HEK293 (cell line): ENCODE data around the gene TMEM259.

Experiments
- CTCF ChIA-PET: fragments of 350-600 bp; formaldehyde crosslinking; extraction: SDS; loops from one replicate; lab custom pipeline; 2021; ENCODE audit warnings: antibody characterized with exemption; lab: Yijun Ruan, JAX
- POLR2A ChIA-PET: fragments of 300-600 bp; formaldehyde crosslinking; extraction: SDS; loops from one replicate; lab custom pipeline; 2020; ENCODE audit warnings: antibody characterized with exemption, inconsistent platforms; lab: Yijun Ruan, JAX
- H3K27ac ChIP-seq: fragments of 200-500 bp; sonication (Bioruptor generic); 2 replicates; pipeline ENCODE4 v1.5.1; 2014; ENCODE audit warnings: low read depth, low read length, control low read depth, inconsistent platforms; ENCODE audit errors: extremely low read depth
- H3K36me3 ChIP-seq, 2 experiments: fragments of 200-500 bp in 1 of 2; sonication (Bioruptor generic) in 1 of 2; 1 replicate in 1 of 2; 2 replicates in 1 of 2; pipeline ENCODE4 v1.5.1; 2014 to 2017; ENCODE audit warnings: inconsistent platforms in 2 of 2, low read length in 2 of 2; ENCODE audit not compliant: control insufficient read depth in 2 of 2, insufficient read depth in 1 of 2
- H3K4me1 ChIP-seq: fragments of 200-500 bp; sonication (Bioruptor generic); 2 replicates; pipeline ENCODE4 v1.5.1; 2014; ENCODE audit warnings: mild to moderate bottlenecking, low read length, inconsistent platforms; ENCODE audit not compliant: control insufficient read depth, insufficient read depth
- H3K4me3 ChIP-seq: 2 replicates; pipeline ENCODE4 v1.5.1; 2011; ENCODE audit warnings: low read depth, mild to moderate bottlenecking, control low read depth, low read length, moderate library complexity
- H3K9me3 ChIP-seq: fragments of 200-500 bp; sonication (Bioruptor generic); 2 replicates; pipeline ENCODE4 v1.5.1; 2014; ENCODE audit warnings: low read depth, low read length, inconsistent platforms; ENCODE audit not compliant: control insufficient read depth, insufficient read depth
- KLF16 ChIP-seq: fragments of 450-650 bp; formaldehyde crosslinking; IDR thresholded peaks from 2 replicates; pipeline ENCODE4 v1.5.1; 2017; ENCODE audit warnings: missing biosample characterization, missing genetic modification characterization
- KLF7 ChIP-seq: fragments of 450-650 bp; formaldehyde crosslinking; IDR thresholded peaks from 2 replicates; pipeline ENCODE4 v1.5.1; 2016; ENCODE audit warnings: missing biosample characterization, missing genetic modification characterization, borderline replicate concordance
- KLF8 ChIP-seq: fragments of 450-650 bp; formaldehyde crosslinking; IDR thresholded peaks from 2 replicates; pipeline ENCODE4 v1.5.1; 2016; ENCODE audit warnings: missing biosample characterization, missing genetic modification characterization
- SALL2 ChIP-seq: fragments of 450-650 bp; formaldehyde crosslinking; IDR thresholded peaks from 2 replicates; pipeline ENCODE4 v1.5.0; 2017; ENCODE audit warnings: missing biosample characterization, mild to moderate bottlenecking, missing genetic modification characterization, borderline replicate concordance
- SCRT1 ChIP-seq: fragments of 450-650 bp; formaldehyde crosslinking; IDR thresholded peaks from 2 replicates; pipeline ENCODE4 v1.5.1; 2016; ENCODE audit warnings: missing biosample characterization, missing genetic modification characterization, borderline replicate concordance
- SCRT2 ChIP-seq: fragments of 450-650 bp; formaldehyde crosslinking; IDR thresholded peaks from 2 replicates; pipeline ENCODE4 v1.5.1; 2016; ENCODE audit warnings: missing biosample characterization, missing genetic modification characterization
- ZBTB17 ChIP-seq: fragments of 450-650 bp; formaldehyde crosslinking; IDR thresholded peaks from 2 replicates; pipeline ENCODE4 v1.5.1; 2016; ENCODE audit warnings: missing biosample characterization, missing genetic modification characterization
- ZNF10 ChIP-seq: fragments of 450-650 bp; formaldehyde crosslinking; IDR thresholded peaks from 2 replicates; pipeline ENCODE4 v1.5.1; 2017; ENCODE audit warnings: missing biosample characterization, missing genetic modification characterization
- ZNF121 ChIP-seq: fragments of 450-650 bp; formaldehyde crosslinking; IDR thresholded peaks from 2 replicates; pipeline ENCODE4 v1.5.1; 2016; ENCODE audit warnings: missing biosample characterization, missing genetic modification characterization
- ZNF132 ChIP-seq: fragments of 450-650 bp; formaldehyde crosslinking; IDR thresholded peaks from 2 replicates; pipeline ENCODE4 v1.5.1; 2017; ENCODE audit warnings: missing biosample characterization, missing genetic modification characterization, borderline replicate concordance
- ZNF2 ChIP-seq: fragments of 450-650 bp; formaldehyde crosslinking; IDR thresholded peaks from 2 replicates; pipeline ENCODE4 v1.5.1; 2016; ENCODE audit warnings: missing biosample characterization, missing genetic modification characterization
- ZNF202 ChIP-seq: fragments of 450-650 bp; formaldehyde crosslinking; IDR thresholded peaks from 2 replicates; pipeline ENCODE4 v1.5.1; 2016; ENCODE audit warnings: missing biosample characterization, missing genetic modification characterization, borderline replicate concordance
- ZNF23 ChIP-seq: fragments of 450-650 bp; formaldehyde crosslinking; IDR thresholded peaks from 2 replicates; pipeline ENCODE4 v1.5.1; 2016; ENCODE audit warnings: missing biosample characterization, missing genetic modification characterization, borderline replicate concordance
- ZNF239 ChIP-seq: fragments of 450-650 bp; formaldehyde crosslinking; IDR thresholded peaks from 2 replicates; pipeline ENCODE4 v1.5.1; 2016; ENCODE audit warnings: missing biosample characterization, missing genetic modification characterization
- ZNF416 ChIP-seq: fragments of 450-650 bp; formaldehyde crosslinking; IDR thresholded peaks from 2 replicates; pipeline ENCODE4 v1.5.1; 2016; ENCODE audit warnings: missing biosample characterization, missing genetic modification characterization
- ZNF561 ChIP-seq: fragments of 450-650 bp; IDR thresholded peaks from 2 replicates; pipeline ENCODE4 v1.5.1; 2018; ENCODE audit warnings: missing biosample characterization, missing genetic modification characterization, borderline replicate concordance
- ZNF623 ChIP-seq: fragments of 450-650 bp; formaldehyde crosslinking; IDR thresholded peaks from 2 replicates; pipeline ENCODE4 v1.5.1; 2016; ENCODE audit warnings: missing biosample characterization, missing genetic modification characterization
- ZNF747 ChIP-seq: fragments of 450-650 bp; formaldehyde crosslinking; IDR thresholded peaks from 2 replicates; pipeline ENCODE4 v1.5.1; 2016; ENCODE audit warnings: missing biosample characterization, missing genetic modification characterization
- TF ChIP-seq, protein P1 (sequence below): fragments of 450-650 bp; formaldehyde crosslinking; IDR thresholded peaks from 2 replicates; pipeline ENCODE4 v1.5.1; 2016; ENCODE audit warnings: missing biosample characterization, missing genetic modification characterization
- TF ChIP-seq, protein P2 (sequence below): fragments of 450-650 bp; formaldehyde crosslinking; IDR thresholded peaks from 2 replicates; pipeline ENCODE4 v1.5.1; 2016; ENCODE audit warnings: missing biosample characterization, missing genetic modification characterization
- TF ChIP-seq, protein P3 (sequence below): IDR thresholded peaks from 2 replicates; pipeline ENCODE4 v1.6.1; 2011; ENCODE audit warnings: mild to moderate bottlenecking, low read depth, low read length, borderline replicate concordance
- TF ChIP-seq, protein P4 (sequence below): fragments of 450-650 bp; formaldehyde crosslinking; IDR thresholded peaks from 2 replicates; pipeline ENCODE4 v1.5.1; 2016; ENCODE audit warnings: missing biosample characterization, missing genetic modification characterization, borderline replicate concordance

TMEM259 gene

DNA sequence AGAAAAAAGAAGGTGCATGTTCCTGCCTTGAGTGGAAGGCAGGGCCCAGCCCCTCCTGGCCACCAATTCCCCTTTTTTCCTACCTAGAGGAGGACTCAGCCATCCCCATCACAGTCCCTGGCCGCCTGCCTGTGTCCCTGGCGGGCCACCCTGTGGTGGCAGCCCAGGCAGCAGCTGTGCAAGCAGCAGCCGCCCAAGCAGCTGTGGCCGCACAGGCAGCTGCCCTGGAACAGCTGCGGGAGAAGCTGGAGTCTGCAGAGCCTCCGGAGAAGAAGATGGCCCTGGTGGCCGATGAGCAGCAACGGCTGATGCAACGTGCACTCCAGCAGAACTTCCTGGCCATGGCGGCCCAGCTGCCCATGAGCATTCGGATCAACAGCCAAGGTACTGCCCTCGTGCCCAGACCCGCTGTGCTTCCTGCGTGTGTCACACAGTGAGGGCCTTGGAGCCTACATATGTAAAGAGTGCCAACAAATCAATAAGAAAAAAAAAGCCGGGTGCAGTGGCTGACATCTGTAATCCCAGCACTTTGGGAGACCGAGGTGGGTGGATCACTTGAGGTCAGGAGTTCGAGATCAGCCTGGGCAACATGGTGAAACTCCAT lies 54.3 kb downstream of the TMEM259 start:
- TF ChIP-seq, protein P1, sequence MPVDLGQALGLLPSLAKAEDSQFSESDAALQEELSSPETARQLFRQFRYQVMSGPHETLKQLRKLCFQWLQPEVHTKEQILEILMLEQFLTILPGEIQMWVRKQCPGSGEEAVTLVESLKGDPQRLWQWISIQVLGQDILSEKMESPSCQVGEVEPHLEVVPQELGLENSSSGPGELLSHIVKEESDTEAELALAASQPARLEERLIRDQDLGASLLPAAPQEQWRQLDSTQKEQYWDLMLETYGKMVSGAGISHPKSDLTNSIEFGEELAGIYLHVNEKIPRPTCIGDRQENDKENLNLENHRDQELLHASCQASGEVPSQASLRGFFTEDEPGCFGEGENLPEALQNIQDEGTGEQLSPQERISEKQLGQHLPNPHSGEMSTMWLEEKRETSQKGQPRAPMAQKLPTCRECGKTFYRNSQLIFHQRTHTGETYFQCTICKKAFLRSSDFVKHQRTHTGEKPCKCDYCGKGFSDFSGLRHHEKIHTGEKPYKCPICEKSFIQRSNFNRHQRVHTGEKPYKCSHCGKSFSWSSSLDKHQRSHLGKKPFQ, result no peak
- TF ChIP-seq ZNF202 (0 out of 2 replicates have a peak, but pooled peaks have one; percentile 29), ZNF561 (tag by site-specific recombination) (no peak)
- TF ChIP-seq, protein P2, sequence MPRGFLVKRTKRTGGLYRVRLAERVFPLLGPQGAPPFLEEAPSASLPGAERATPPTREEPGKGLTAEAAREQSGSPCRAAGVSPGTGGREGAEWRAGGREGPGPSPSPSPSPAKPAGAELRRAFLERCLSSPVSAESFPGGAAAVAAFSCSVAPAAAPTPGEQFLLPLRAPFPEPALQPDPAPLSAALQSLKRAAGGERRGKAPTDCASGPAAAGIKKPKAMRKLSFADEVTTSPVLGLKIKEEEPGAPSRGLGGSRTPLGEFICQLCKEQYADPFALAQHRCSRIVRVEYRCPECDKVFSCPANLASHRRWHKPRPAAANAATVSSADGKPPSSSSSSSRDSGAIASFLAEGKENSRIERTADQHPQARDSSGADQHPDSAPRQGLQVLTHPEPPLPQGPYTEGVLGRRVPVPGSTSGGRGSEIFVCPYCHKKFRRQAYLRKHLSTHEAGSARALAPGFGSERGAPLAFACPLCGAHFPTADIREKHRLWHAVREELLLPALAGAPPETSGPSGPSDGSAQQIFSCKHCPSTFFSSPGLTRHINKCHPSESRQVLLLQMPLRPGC (tag by site-specific recombination), result no peak
- Histone ChIP-seq H3K36me3 (peaks cover 8 to 67% of the 10 kb centered on the region in 2 experiments), H3K27ac (no peak overlapping the region), H3K4me3 (no peak overlapping the region), H3K4me1 (no peaks in the 10 kb centered on the region), H3K9me3 (no peaks in the 10 kb centered on the region)
- ChIA-PET CTCF (no interaction called here), POLR2A (interaction anchor here (0.6 to 1.1 kb wide), 6 partner anchors 24 to 142 kb away, joined by 3 to 8 read pairs (median 3); partner anchors contain the start of gene ARHGAP45)

DNA sequence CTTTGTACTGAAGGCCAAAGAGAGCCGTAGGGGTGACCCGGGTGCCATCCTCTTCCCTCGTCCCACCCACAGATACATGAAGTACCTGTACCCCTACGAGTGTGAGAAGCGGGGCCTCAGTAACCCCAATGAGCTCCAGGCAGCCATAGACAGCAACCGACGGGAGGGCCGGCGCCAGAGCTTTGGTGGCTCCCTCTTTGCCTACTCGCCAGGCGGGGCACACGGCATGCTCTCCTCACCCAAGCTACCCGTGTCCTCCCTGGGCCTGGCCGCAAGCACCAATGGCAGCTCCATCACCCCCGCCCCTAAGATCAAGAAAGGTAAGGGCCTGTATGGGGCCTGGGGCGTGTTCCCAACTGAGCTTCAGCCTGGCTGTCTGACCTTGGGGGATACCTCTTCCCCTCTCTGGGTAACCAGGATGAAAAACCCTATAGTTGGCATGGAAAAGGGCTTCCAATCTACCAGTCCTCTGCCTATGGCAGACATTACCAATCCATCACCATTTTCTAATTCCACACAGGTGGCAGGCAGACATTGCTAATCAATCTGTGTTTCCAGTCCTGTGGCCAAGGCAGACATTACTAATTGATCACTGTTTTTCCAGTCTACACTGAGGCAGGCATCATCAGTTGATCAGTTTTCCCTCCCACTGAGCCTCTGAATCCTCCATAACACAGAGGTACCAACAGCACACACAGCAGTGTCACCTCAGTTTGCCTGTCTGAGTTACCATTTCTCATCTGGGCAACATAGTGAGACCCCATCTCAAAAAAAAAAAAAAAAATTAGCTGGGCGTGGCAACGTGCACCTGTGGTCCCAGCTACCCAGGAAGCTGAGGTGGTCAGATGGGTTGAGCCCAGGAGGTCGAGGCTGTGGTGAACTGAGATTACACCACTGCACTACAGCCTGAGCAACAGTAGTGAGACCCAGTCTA lies 55.9 kb downstream of the TMEM259 start:
- no peak overlapping the region for H3K4me3 ChIP-seq
- TF ChIP-seq ZNF239 (tag by site-specific recombination) (no peak), ZNF416 (tag by site-specific recombination) (no peak), ZNF10 (tag by site-specific recombination) (0 out of 2 replicates have a peak, but pooled peaks have one; percentile 37), SALL2 (tag by site-specific recombination) (no peak), ZNF623 (no peak), ZNF121 (tag by site-specific recombination) (peak; percentile 95), SCRT2 (tag by site-specific recombination) (peak; percentile 16; the same call in 1 of the 2 replicates), KLF16 (no peak), KLF7 (no peak), ZNF23 (tag by site-specific recombination) (peak; percentile 98), KLF8 (tag by site-specific recombination) (peak; percentile 51; the same call in 1 of the 2 replicates), ZNF2 (tag by site-specific recombination) (no peak), ZBTB17 (tag by site-specific recombination) (peak; percentile 100), ZNF747 (tag by site-specific recombination) (no peak), SCRT1 (tag by site-specific recombination) (peak; percentile 11; the same call in 1 of the 2 replicates), ZNF132 (no peak)
- TF ChIP-seq, protein P3, sequence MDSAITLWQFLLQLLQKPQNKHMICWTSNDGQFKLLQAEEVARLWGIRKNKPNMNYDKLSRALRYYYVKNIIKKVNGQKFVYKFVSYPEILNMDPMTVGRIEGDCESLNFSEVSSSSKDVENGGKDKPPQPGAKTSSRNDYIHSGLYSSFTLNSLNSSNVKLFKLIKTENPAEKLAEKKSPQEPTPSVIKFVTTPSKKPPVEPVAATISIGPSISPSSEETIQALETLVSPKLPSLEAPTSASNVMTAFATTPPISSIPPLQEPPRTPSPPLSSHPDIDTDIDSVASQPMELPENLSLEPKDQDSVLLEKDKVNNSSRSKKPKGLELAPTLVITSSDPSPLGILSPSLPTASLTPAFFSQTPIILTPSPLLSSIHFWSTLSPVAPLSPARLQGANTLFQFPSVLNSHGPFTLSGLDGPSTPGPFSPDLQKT, result no peak
- TF ChIP-seq, protein P4, sequence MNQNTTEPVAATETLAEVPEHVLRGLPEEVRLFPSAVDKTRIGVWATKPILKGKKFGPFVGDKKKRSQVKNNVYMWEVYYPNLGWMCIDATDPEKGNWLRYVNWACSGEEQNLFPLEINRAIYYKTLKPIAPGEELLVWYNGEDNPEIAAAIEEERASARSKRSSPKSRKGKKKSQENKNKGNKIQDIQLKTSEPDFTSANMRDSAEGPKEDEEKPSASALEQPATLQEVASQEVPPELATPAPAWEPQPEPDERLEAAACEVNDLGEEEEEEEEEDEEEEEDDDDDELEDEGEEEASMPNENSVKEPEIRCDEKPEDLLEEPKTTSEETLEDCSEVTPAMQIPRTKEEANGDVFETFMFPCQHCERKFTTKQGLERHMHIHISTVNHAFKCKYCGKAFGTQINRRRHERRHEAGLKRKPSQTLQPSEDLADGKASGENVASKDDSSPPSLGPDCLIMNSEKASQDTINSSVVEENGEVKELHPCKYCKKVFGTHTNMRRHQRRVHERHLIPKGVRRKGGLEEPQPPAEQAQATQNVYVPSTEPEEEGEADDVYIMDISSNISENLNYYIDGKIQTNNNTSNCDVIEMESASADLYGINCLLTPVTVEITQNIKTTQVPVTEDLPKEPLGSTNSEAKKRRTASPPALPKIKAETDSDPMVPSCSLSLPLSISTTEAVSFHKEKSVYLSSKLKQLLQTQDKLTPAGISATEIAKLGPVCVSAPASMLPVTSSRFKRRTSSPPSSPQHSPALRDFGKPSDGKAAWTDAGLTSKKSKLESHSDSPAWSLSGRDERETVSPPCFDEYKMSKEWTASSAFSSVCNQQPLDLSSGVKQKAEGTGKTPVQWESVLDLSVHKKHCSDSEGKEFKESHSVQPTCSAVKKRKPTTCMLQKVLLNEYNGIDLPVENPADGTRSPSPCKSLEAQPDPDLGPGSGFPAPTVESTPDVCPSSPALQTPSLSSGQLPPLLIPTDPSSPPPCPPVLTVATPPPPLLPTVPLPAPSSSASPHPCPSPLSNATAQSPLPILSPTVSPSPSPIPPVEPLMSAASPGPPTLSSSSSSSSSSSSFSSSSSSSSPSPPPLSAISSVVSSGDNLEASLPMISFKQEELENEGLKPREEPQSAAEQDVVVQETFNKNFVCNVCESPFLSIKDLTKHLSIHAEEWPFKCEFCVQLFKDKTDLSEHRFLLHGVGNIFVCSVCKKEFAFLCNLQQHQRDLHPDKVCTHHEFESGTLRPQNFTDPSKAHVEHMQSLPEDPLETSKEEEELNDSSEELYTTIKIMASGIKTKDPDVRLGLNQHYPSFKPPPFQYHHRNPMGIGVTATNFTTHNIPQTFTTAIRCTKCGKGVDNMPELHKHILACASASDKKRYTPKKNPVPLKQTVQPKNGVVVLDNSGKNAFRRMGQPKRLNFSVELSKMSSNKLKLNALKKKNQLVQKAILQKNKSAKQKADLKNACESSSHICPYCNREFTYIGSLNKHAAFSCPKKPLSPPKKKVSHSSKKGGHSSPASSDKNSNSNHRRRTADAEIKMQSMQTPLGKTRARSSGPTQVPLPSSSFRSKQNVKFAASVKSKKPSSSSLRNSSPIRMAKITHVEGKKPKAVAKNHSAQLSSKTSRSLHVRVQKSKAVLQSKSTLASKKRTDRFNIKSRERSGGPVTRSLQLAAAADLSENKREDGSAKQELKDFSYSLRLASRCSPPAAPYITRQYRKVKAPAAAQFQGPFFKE (tag by site-specific recombination), result no peak
- TF ChIP-seq, all 188 proteins: peak for 7
- H3K27ac ChIP-seq, result no peak overlapping the region
- ChIA-PET CTCF (interaction anchor here (0.5 to 1.3 kb wide), 2 partner anchors 12 to 34 kb away, joined by 4 to 7 read pairs; no protein-coding TSS in a partner anchor), POLR2A (interaction anchor here (1.1 kb wide), 1 partner anchor 99 kb away, joined by 8 read pairs; no protein-coding TSS in a partner anchor)
- no peaks in the 10 kb centered on the region for H3K9me3 ChIP-seq
- peaks cover 8 to 62% of the 10 kb centered on the region in 2 experiments for H3K36me3 ChIP-seq
- no peaks in the 10 kb centered on the region for H3K4me1 ChIP-seq
